GM12878 (cell line): Measurements from ENCODE around the gene RAB28.

Experiments
- ATF3 ChIP-seq: IDR thresholded peaks from 2 replicates; pipeline ENCODE4 v1.6.1; 2011; ENCODE audit warnings: low read depth, mild to moderate bottlenecking, low read length, moderate library complexity, borderline replicate concordance; ENCODE audit errors: extremely low read depth
- BHLHE40 ChIP-seq, 2 experiments: fragments of 450-650 bp in 1 of 2; IDR thresholded peaks; 2 replicates each; pipeline ENCODE4 v1.6.1; 2011 to 2017; ENCODE audit warnings: low read depth in 2 of 2, borderline replicate concordance in 1 of 2, improper control_type of control experiment in 1 of 2, low read length in 1 of 2, mild to moderate bottlenecking in 1 of 2
- CTCF ChIP-seq, 3 experiments: IDR thresholded peaks in 2 of 3; conservative IDR thresholded peaks in 1 of 3; 2 replicates each; pipeline ENCODE4 v1.5.1; 2011; ENCODE audit warnings: low read depth in 3 of 3, low read length in 3 of 3, mild to moderate bottlenecking in 3 of 3, control low read depth in 2 of 3, moderate library complexity in 2 of 3, inconsistent platforms in 1 of 3, mixed read lengths in 1 of 3; ENCODE audit not compliant: control insufficient read depth in 2 of 3, insufficient read depth in 1 of 3; ENCODE audit errors: extremely low read depth in 1 of 3
- HCFC1 ChIP-seq: fragments of 150-350 bp; IDR thresholded peaks from 2 replicates; pipeline ENCODE4 v1.6.1; 2014; ENCODE audit warnings: low read length
- MAX ChIP-seq: IDR thresholded peaks from 2 replicates; pipeline ENCODE4 v1.6.1; 2012; ENCODE audit warnings: low read depth, low read length, improper control_type of control experiment
- POLR2A ChIP-seq: IDR thresholded peaks from 2 replicates; pipeline ENCODE4 v1.6.1; 2011; ENCODE audit warnings: low read depth, mild to moderate bottlenecking, low read length
- RFX5 ChIP-seq: IDR thresholded peaks from 2 replicates; pipeline ENCODE4 v1.6.1; 2011; ENCODE audit warnings: low read depth, low read length, improper control_type of control experiment
- STAT1 ChIP-seq: fragments of 450-650 bp; conservative IDR thresholded peaks from 2 replicates; pipeline ENCODE4 v1.6.1; 2014; ENCODE audit warnings: antibody characterized with exemption, mild to moderate bottlenecking
- ZBTB40 ChIP-seq: fragments of 450-650 bp; IDR thresholded peaks from 2 replicates; pipeline ENCODE4 v1.6.1; 2016; ENCODE audit warnings: mild to moderate bottlenecking, moderate library complexity, borderline replicate concordance
- ZNF274 ChIP-seq: IDR thresholded peaks from one replicate; pipeline ENCODE4 v1.8.0; 2011; ENCODE audit not compliant: insufficient read length, insufficient read depth

GRCh38 chr4:13495753-13496152 is 11.6 kb upstream of the RAB28 start:
- TF ChIP-seq CTCF (IDR thresholded peaks at IDR 0.05 in 2 of 3, conservative IDR thresholded peaks at IDR 0.05 in 1 of 3; ENCODE audit: control insufficient read depth in 2 of 3, extremely low read depth in 1 of 3, insufficient read depth in 1 of 3, low read depth in 3 of 3, low read length in 3 of 3) (no peak), STAT1 (no peak), RFX5 (no peak), POLR2A (no peak), ZNF274 (no peak), MAX (no peak), ZBTB40 (no peak), HCFC1 (no peak), ATF3 (no peak), BHLHE40 (IDR thresholded peaks at IDR 0.05; ENCODE audit: borderline replicate concordance in 1 of 2, low read depth in 2 of 2, low read length in 1 of 2) (no peak)
